SK-N-SH treated with all-trans-retinoic acid at 6 μM for 48 hours (cell line): ENCODE measurements around the gene ZNF512.
"Not testable (repeated sequence)": the region's sequence is repeated elsewhere in the genome, so short reads cannot be mapped to it uniquely, and the experiment has no call there.

Experiments
- ATAC-seq: fragments of 200-7000 bp; cut with Tn5 transposase; 3 replicates; pipeline ENCODE4 v1.9.1; 2020; ENCODE audit warnings: mild to moderate bottlenecking, moderate library complexity
- ARNTL ChIP-seq: fragments of 450-650 bp; formaldehyde crosslinking; IDR thresholded peaks from 2 replicates; pipeline ENCODE4 v1.5.0; 2020; ENCODE audit warnings: low read depth, mild to moderate bottlenecking, moderate library complexity, borderline replicate concordance
- BACH2 ChIP-seq: fragments of 250-450 bp; sonication (Bioruptor Pico); IDR thresholded peaks from 2 replicates; pipeline ENCODE4 v1.9.0; 2021; ENCODE audit warnings: mild to moderate bottlenecking, borderline replicate concordance
- CSDC2 ChIP-seq: fragments of 250-450 bp; sonication (Bioruptor Pico); IDR thresholded peaks from 2 replicates; pipeline ENCODE4 v1.5.0; 2020; ENCODE audit warnings: mild to moderate bottlenecking, moderate library complexity
- GLIS3 ChIP-seq: fragments of 250-450 bp; sonication (Bioruptor Pico); IDR thresholded peaks from 2 replicates; pipeline ENCODE4 v1.5.0; 2020; ENCODE audit warnings: mild to moderate bottlenecking, moderate library complexity
- ISL1 ChIP-seq: fragments of 250-450 bp; sonication (Bioruptor Pico); IDR thresholded peaks from 2 replicates; pipeline ENCODE4 v2.1.2; 2022; ENCODE audit warnings: mild to moderate bottlenecking, moderate library complexity
- OSR1 ChIP-seq: fragments of 250-450 bp; sonication (Bioruptor Pico); IDR thresholded peaks from 2 replicates; pipeline ENCODE4 v1.8.0; 2022; ENCODE audit warnings: moderate library complexity, mild to moderate bottlenecking, inconsistent platforms
- PATZ1 ChIP-seq: fragments of 250-450 bp; sonication (Bioruptor Pico); IDR thresholded peaks from 2 replicates; pipeline ENCODE4 v1.8.0; 2020; ENCODE audit warnings: mild to moderate bottlenecking, moderate library complexity, borderline replicate concordance
- POU6F1 ChIP-seq: fragments of 250-450 bp; sonication (Bioruptor Pico); IDR thresholded peaks from 2 replicates; pipeline ENCODE4 v1.8.0; 2021; ENCODE audit warnings: low read depth, mild to moderate bottlenecking, moderate library complexity, borderline replicate concordance
- PPARA ChIP-seq: fragments of 250-450 bp; sonication (Bioruptor Pico); IDR thresholded peaks from 2 replicates; pipeline ENCODE4 v1.5.0; 2020; ENCODE audit warnings: mild to moderate bottlenecking, borderline replicate concordance
- RARB ChIP-seq: fragments of 250-450 bp; sonication (Bioruptor Pico); IDR thresholded peaks from 2 replicates; pipeline ENCODE4 v1.8.0; 2021; ENCODE audit warnings: mild to moderate bottlenecking, moderate library complexity
- SNAI2 ChIP-seq: fragments of 250-450 bp; sonication (Bioruptor Pico); IDR thresholded peaks from 2 replicates; pipeline ENCODE4 v1.5.0; 2020; ENCODE audit warnings: mild to moderate bottlenecking, moderate library complexity
- TCF4 ChIP-seq: fragments of 250-450 bp; sonication (Bioruptor Pico); IDR thresholded peaks from 2 replicates; pipeline ENCODE4 v1.8.0; 2021; ENCODE audit warnings: mild to moderate bottlenecking, moderate library complexity, borderline replicate concordance
- TOX ChIP-seq: fragments of 250-450 bp; sonication (Bioruptor Pico); IDR thresholded peaks from 2 replicates; pipeline ENCODE4 v1.8.0; 2021; ENCODE audit warnings: mild to moderate bottlenecking, moderate library complexity, borderline replicate concordance
- TSHZ2 ChIP-seq: fragments of 250-450 bp; sonication (Bioruptor Pico); IDR thresholded peaks from 2 replicates; pipeline ENCODE4 v1.5.0; 2020; ENCODE audit warnings: mild to moderate bottlenecking, moderate library complexity
- ZFP3 ChIP-seq: fragments of 250-450 bp; sonication (Bioruptor Pico); IDR thresholded peaks from 2 replicates; pipeline ENCODE4 v1.5.0; 2020; ENCODE audit warnings: mild to moderate bottlenecking, moderate library complexity
- ZNF565 ChIP-seq: fragments of 450-650 bp; formaldehyde crosslinking; conservative IDR thresholded peaks from 2 replicates; pipeline ENCODE4 v1.5.0; 2020; ENCODE audit warnings: low read depth, mild to moderate bottlenecking, moderate library complexity
- ZNF70 ChIP-seq: fragments of 450-650 bp; formaldehyde crosslinking; IDR thresholded peaks from 2 replicates; pipeline ENCODE4 v1.5.0; 2020; ENCODE audit warnings: mild to moderate bottlenecking, moderate library complexity
- ZNF8 ChIP-seq: fragments of 450-650 bp; formaldehyde crosslinking; IDR thresholded peaks from 2 replicates; pipeline ENCODE4 v1.5.0; 2020; ENCODE audit warnings: mild to moderate bottlenecking, moderate library complexity

The ZNF512 gene

GRCh38 chr2:27587025-27587424, 4.2 kb downstream of the ZNF512 start:
- ATAC-seq, result no peak
- TF ChIP-seq ISL1 (CRISPR knock-in tag), result no peak
- TF ChIP-seq BACH2 (CRISPR knock-in tag), result no peak
- TF ChIP-seq TSHZ2 (CRISPR knock-in tag), result no peak
- no peak for TF ChIP-seq OSR1 (CRISPR knock-in tag)
- no peak for TF ChIP-seq ZNF70 (CRISPR knock-in tag)
- TF ChIP-seq TOX (CRISPR knock-in tag), result no peak
- TF ChIP-seq POU6F1, result no peak
- TF ChIP-seq SNAI2 (CRISPR knock-in tag), result no peak
- no peak for TF ChIP-seq GLIS3 (CRISPR knock-in tag)
- TF ChIP-seq ZNF8 (CRISPR knock-in tag), result no peak
- TF ChIP-seq PPARA (CRISPR knock-in tag), result no peak
- no peak for TF ChIP-seq ARNTL (CRISPR knock-in tag)

GRCh38 chr2:27588308-27588707, 5.5 kb downstream of the ZNF512 start:
- TF ChIP-seq TCF4 (CRISPR knock-in tag) (no peak), TSHZ2 (CRISPR knock-in tag) (no peak), RARB (CRISPR knock-in tag) (no peak), TOX (CRISPR knock-in tag) (no peak), BACH2 (CRISPR knock-in tag) (no peak), OSR1 (CRISPR knock-in tag) (no peak), ARNTL (CRISPR knock-in tag) (no peak), ZNF565 (CRISPR knock-in tag) (no peak), ZFP3 (no peak), CSDC2 (CRISPR knock-in tag) (no peak), GLIS3 (CRISPR knock-in tag) (no peak)
- ATAC-seq, result no peak

- ATAC-seq, result no peak
- TF ChIP-seq ARNTL (CRISPR knock-in tag), result no peak
Observed at GRCh38 chr2:27591745-27592144, 8.9 kb downstream of the ZNF512 start.

GRCh38 chr2:27593240-27593639, 10.4 kb downstream of the ZNF512 start:
- no peak for ATAC-seq
- TF ChIP-seq ZNF70 (CRISPR knock-in tag), result no peak
- TF ChIP-seq PATZ1 (CRISPR knock-in tag), result no peak

- ATAC-seq, result not testable (repeated sequence)
Observed at GRCh38 chr2:27594020-27594703, 11.3 kb downstream of the ZNF512 start.

GRCh38 chr2:27595412-27595811, 12.6 kb downstream of the ZNF512 start:
- ATAC-seq, result not testable (repeated sequence)
